ENCODE results near the gene TP53BP1. TPM values are rescaled to one million over a fixed set of nuclear protein-coding genes. Genes with fewer than 3 reads are reported as not detected.

TP53BP1 gene
- total RNA-seq, 120 experiments from 2014 or later = 71.0 to 120 (median 97.6) TPM

Other genes with a start within 250 kb of the TP53BP1 start
- gene TGM5, start 226.2 kb downstream of the TP53BP1 start, total RNA-seq = under 1 TPM in 8 of 120 experiments, not detected in 112; 0.14 to 0.88 (median 0.34) TPM
- under 1 TPM in 1 of 120 experiments, not detected in 119; 0.62 TPM for gene TGM7, start 190.9 kb downstream of the TP53BP1 start, total RNA-seq
- gene LCMT2, start 162.6 kb downstream of the TP53BP1 start, total RNA-seq = 10 to 100 TPM in 2 of 120 experiments, 1 to 10 TPM in 118; 2.2 to 10.9 (median 7.0) TPM
- 10 to 100 TPM; 16.1 to 41.9 (median 26.0) TPM for gene ZSCAN29, start 122.1 kb downstream of the TP53BP1 start, total RNA-seq
- 10 to 100 TPM; 19.0 to 42.6 (median 29.7) TPM for gene TUBGCP4, start 122.1 kb downstream of the TP53BP1 start, total RNA-seq
- 100 to 1,000 TPM; 301 to 845 (median 633) TPM for gene MAP1A, start 24.5 kb upstream of the TP53BP1 start, total RNA-seq
- gene PPIP5K1, start 97.1 kb upstream of the TP53BP1 start, total RNA-seq = 100 to 1,000 TPM; 118 to 291 (median 195) TPM
- 100 to 1,000 TPM in 64 of 120 experiments, 10 to 100 TPM in 56; 37.5 to 187 (median 102) TPM for gene CKMT1B, start 100.9 kb upstream of the TP53BP1 start, total RNA-seq
- gene STRC, start 125.6 kb upstream of the TP53BP1 start, total RNA-seq = 10 to 100 TPM in 111 of 120 experiments, 1 to 10 TPM in 9; 5.8 to 38.2 (median 17.2) TPM
- 10 to 100 TPM; 19.6 to 63.1 (median 37.4) TPM for gene CATSPER2, start 155.7 kb upstream of the TP53BP1 start, total RNA-seq
- gene CKMT1A, start 200.7 kb upstream of the TP53BP1 start, total RNA-seq = 100 to 1,000 TPM in 10 of 120 experiments, 10 to 100 TPM in 110; 20.0 to 133 (median 80.0) TPM